Glutamatergic neuron (in vitro differentiated cells): ENCODE data around the gene PFN1. TPM values are rescaled to one million over a fixed set of nuclear protein-coding genes. Genes with fewer than 3 reads are reported as not detected.
"Not testable (repeated sequence)": the region's sequence is repeated elsewhere in the genome, so short reads cannot be mapped to it uniquely, and the experiment has no call there.

Experiments used
- DNase-seq: peaks from one replicate; pipeline ENCODE4 v3.0.0; 2022
- H3K27ac Mint-ChIP-seq: one replicate; pipeline ENCODE4 v1.8.0; 2020; ENCODE audit warnings: mild to moderate bottlenecking, mixed read lengths, inconsistent platforms; ENCODE audit not compliant: unreplicated experiment
- H3K27me3 Mint-ChIP-seq: one replicate; pipeline ENCODE4 v1.8.0; 2020; ENCODE audit warnings: mild to moderate bottlenecking, moderate library complexity, mixed read lengths, inconsistent platforms; ENCODE audit not compliant: unreplicated experiment
- H3K36me3 Mint-ChIP-seq: one replicate; pipeline ENCODE4 v1.8.0; 2020; ENCODE audit warnings: mild to moderate bottlenecking, mixed read lengths, inconsistent platforms; ENCODE audit not compliant: unreplicated experiment
- H3K4me1 Mint-ChIP-seq: one replicate; pipeline ENCODE4 v1.8.0; 2020; ENCODE audit warnings: mild to moderate bottlenecking, low read depth, mixed read lengths, inconsistent platforms; ENCODE audit not compliant: unreplicated experiment
- H3K4me3 Mint-ChIP-seq: one replicate; pipeline ENCODE4 v1.8.0; 2020; ENCODE audit warnings: mild to moderate bottlenecking, mixed read lengths, inconsistent platforms; ENCODE audit not compliant: unreplicated experiment
- H3K9me3 Mint-ChIP-seq: one replicate; pipeline ENCODE4 v1.8.0; 2020; ENCODE audit warnings: mild to moderate bottlenecking, moderate library complexity, mixed read lengths, inconsistent platforms; ENCODE audit not compliant: unreplicated experiment
- CTCF ChIP-seq: fragments of 200-600 bp; sonication (generic); IDR thresholded peaks from one replicate; pipeline ENCODE4 v1.5.0; 2021; ENCODE audit not compliant: partially characterized antibody, unreplicated experiment
- total RNA-seq: library from RNA; stranded (reverse); fragmentation: NEBNext Ultra II Directional; extraction: Animal tissue kit (Norgen Biotek cat#: 25700); gene quantifications from one replicate; pipeline ENCODE4 v1.2.1, GENCODE V29; 2021; ENCODE audit not compliant: unreplicated experiment

PFN1 gene
- total RNA-seq, 1 donor from 2014 or later: 356 TPM

GRCh38 chr17:4921320-4921719, 27.0 kb downstream of the PFN1 start:
- Mint-ChIP-seq H3K27me3 (peaks cover 4% of the 10 kb centered on the region), H3K27ac (no peak overlapping the region), H3K9me3 (no peaks in the 10 kb centered on the region), H3K4me3 (no peak overlapping the region), H3K36me3 (no peaks in the 10 kb centered on the region), H3K4me1 (peaks cover 4% of the 10 kb centered on the region)
- TF ChIP-seq CTCF: no peak
- DNase-seq: no peak

- peaks cover 4% of the 10 kb centered on the region for H3K4me1 Mint-ChIP-seq
- no peaks in the 10 kb centered on the region for H3K36me3 Mint-ChIP-seq
- no peaks in the 10 kb centered on the region for H3K9me3 Mint-ChIP-seq
- no peak overlapping the region for H3K27ac Mint-ChIP-seq
- H3K4me3 Mint-ChIP-seq: no peak overlapping the region
- TF ChIP-seq CTCF: no peak
- DNase-seq: no peak
- peaks cover 4% of the 10 kb centered on the region for H3K27me3 Mint-ChIP-seq
These were observed 27.8 kb downstream of the PFN1 start for GRCh38 chr17:4920351-4921048.

- Mint-ChIP-seq H3K4me3 (no peak overlapping the region), H3K27me3 (peaks cover 4% of the 10 kb centered on the region), H3K27ac (no peak overlapping the region), H3K36me3 (no peaks in the 10 kb centered on the region), H3K4me1 (peaks cover 4% of the 10 kb centered on the region), H3K9me3 (no peaks in the 10 kb centered on the region)
- no peak for TF ChIP-seq CTCF
- no peak for DNase-seq
These were observed 28.8 kb downstream of the PFN1 start for GRCh38 chr17:4919511-4920047.

GRCh38 chr17:4914551-4914950, 33.8 kb downstream of the PFN1 start:
- H3K4me3 Mint-ChIP-seq, H3K9me3 Mint-ChIP-seq, DNase-seq, H3K27ac Mint-ChIP-seq, H3K4me1 Mint-ChIP-seq, H3K36me3 Mint-ChIP-seq: not testable (repeated sequence)
- peaks cover 11% of the 10 kb centered on the region for H3K27me3 Mint-ChIP-seq

GRCh38 chr17:4913994-4914393, 34.3 kb downstream of the PFN1 start:
- Mint-ChIP-seq H3K9me3 (no peaks in the 10 kb centered on the region), H3K4me1 (peaks cover 8% of the 10 kb centered on the region), H3K27ac (no peak overlapping the region), H3K27me3 (peaks cover 11% of the 10 kb centered on the region), H3K4me3 (no peak overlapping the region), H3K36me3 (no peaks in the 10 kb centered on the region)
- no peak for TF ChIP-seq CTCF
- DNase-seq: no peak
